A673 (cell line): Measurements from ENCODE around the gene HP1BP3.

ENCODE experiments used
- CTCF ChIP-seq: fragments of 300-800, 200-600 bp; sonication (generic); conservative IDR thresholded peaks from 2 replicates; pipeline ENCODE4 v1.5.1; 2017; ENCODE audit warnings: low read depth, mild to moderate bottlenecking, antibody characterized with exemption, low read length, moderate library complexity, mixed read lengths
- EZH2 ChIP-seq: fragments of 200-600 bp; sonication (generic); IDR thresholded peaks from 2 replicates; pipeline ENCODE4 v1.6.1; 2017; ENCODE audit warnings: borderline replicate concordance, low read depth, mild to moderate bottlenecking, mixed read lengths, antibody characterized with exemption, low read length; ENCODE audit not compliant: poor library complexity, severe bottlenecking

GRCh38 chr1:20753589-20753988, 33.5 kb downstream of the HP1BP3 start:
- TF ChIP-seq CTCF (no peak), EZH2 (no peak)
